GM19468 (cell line): Measurements from ENCODE around the gene RAPGEF5.
"Not testable (repeated sequence)": the region's sequence is repeated elsewhere in the genome, so short reads cannot be mapped to it uniquely, and the experiment has no call there.

Experiments
- ATAC-seq: cut with Tn5 transposase; IDR thresholded peaks from one replicate; pipeline ENCODE4 v1.9.1; 2021; ENCODE audit warnings: mild to moderate bottlenecking, moderate library complexity, moderate number of reproducible peaks; ENCODE audit not compliant: unreplicated experiment; ENCODE audit errors: extremely low read depth

Gene RAPGEF5

DNA sequence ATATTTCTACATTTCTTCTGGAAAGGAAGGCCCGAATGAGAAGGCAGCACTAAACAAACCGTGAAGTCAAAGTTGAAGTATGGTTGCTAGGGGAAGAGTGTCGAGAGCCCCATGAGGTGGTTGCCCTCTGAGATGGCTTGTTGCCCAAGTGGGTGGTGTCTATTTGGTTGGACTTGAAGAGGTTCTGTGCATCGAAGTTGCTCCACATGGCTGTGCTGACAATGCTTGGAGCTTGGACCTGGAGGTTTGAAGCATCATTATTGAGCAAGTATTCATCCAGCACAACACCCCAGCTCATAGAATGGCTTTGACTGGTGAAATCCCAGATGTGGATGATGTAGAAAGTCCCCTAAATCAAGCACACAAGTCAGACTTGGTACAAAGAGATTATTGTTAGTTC is 246.1 kb downstream of the RAPGEF5 start:
- ATAC-seq, result no peak

DNA sequence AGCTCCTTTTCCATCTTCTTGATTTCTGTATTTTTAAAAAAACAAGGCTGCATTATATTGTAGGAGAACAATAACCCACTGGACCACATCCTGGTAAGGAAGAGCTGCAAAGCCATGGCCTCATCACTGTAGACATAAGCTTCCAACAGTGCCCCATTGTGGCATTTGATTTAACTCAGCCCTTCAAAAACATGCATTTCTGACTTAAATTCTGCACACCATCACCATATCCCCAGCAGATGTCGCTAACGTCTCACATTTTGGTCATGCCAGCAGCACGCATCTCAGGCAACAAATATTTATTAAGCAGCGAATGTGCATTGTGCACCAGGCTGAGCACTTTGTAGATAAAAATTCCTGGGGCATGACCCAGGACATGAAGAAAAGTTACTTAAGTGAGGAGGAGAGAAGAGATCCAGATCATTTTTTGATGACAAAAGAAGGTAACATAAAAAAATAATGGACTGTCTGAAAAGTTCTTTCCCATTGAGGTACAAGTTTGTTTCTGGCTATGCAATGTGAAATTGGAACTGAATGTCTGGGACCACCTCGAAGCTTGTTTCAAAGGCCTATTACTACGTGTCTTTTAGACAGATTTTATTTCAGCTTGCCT is 246.6 kb downstream of the RAPGEF5 start:
- ATAC-seq, result no peak

DNA sequence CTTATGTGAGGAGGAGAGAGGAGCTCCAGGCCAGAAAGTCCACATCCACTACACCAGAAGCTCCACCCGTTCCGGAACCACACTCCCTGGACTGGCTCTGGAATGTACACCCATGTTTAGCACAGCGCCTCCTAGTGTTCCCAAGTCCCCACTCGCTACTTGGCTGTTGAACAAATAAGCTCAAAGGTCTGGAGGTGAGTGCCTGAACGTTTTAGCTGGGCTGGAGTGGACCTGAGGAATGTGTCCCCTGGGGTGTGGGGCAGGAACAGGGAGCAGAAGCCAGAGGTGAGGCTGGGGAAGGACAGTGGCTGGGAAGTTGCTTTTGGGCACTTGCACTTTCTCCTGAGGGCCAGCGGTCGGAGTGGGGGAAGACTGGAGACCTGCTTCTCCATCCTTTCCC is 247.2 kb downstream of the RAPGEF5 start:
- no peak for ATAC-seq

DNA sequence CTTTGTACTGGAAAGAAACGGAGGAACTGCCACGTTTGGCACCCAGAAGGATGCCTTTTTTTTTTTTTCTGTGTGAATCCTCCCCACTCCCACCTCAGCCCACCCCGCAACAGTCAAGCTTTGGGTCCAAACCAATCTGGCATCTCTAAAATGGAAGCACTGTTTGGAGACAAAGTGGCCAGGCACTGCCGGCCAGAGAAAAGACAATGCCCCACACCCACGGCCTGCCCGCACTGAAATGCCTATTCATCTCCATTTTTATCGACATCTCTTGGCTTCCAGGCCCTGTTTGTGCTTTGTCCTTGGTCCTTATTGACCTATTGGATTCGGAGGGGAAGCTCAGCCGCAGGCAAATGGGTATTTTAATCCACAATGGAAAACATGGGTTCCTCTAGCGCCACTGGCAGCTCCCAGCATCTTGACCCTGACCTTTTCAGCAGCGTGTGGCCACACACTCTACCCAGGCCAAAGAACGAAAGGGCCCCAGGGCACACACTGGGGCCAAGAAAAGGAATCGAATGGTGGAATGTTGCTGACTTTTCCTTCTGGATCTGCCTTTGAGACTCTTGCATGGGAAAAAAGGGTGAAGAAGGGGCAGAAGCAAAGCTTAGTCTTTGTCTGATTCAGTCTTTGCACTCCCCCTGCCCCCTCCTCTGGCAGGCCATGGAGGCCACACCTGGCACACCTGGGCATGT is 248.7 kb downstream of the RAPGEF5 start:
- no peak for ATAC-seq

DNA sequence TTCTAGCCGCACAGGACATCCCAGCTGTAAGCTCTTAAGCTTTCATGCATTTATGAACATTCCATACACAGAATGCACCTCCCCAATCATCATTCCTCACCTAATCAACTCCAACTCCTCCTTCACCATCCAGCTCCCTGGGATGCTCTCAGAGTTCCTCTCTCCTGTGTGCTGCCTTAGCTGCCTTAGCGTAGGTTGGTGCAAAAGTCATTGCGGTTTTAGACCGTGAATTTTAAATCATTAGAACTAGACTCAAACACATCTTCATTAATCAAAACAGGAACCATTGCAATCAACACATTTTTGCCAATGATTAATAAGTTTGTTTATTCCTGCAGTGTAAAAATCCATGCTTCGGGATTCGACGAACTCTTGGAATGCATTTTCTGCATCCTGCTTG is 251.4 kb downstream of the RAPGEF5 start:
- ATAC-seq, result no peak

DNA sequence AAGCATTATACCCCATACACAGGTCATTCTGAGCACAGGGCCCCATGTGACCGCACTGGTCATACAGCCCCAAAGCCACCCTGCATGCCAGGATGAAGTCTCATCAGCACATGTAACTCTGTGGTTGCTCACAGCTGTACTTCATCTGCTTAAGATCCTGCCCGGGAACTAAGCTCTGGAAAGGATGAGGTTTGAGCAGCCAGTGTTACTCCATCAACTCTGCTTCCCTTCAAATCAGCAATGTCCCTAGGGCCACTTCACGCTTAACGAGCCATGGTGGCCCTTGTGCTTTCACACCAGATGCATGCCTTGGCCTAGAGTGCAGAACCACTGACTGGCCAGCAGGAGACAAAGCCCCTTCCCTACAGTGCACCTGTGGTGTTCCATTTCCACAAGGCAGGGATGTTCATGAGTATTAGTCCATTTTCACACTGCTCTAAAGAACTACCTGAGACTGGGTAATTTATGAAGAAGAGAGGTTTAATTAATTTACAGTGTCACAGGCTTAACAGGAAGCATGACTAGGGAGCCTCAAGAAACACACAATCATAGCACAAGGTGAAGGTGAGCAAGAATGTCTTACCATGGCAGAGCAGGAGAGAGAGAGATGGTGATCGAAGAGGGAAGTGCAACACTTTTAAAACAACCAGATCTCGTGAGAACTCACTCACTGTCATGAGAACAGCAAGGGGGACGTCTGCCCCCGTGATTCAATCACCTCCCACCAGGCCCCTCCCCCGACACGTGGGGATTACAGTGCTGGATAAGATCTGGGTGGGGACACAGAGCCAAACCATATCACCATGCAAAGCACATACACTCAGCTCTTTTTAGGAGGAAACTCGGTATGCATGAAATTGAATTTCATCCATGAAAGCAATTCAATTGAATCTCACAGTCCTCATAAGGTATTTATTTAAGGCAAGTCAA is 262.3 kb downstream of the RAPGEF5 start:
- no peak for ATAC-seq

DNA sequence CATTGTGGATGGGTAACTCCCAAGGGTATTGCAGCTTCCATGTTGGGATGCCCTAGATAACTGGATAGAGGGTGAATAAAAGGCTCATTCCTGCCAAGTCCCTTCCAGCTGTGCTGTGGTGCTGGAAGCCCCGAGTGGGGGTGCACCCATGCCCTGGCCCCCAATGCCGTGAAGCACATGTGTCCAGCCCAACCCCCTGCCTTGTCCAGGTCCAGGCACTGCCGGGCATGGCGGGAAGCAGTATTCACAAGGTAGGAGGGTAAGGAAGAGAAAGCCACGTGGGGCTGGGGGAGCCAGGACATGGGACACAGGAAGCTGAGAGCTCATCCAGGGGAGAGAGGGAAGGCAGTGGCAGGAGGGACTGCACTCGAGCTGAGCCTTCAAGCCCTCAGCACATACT is 263.0 kb downstream of the RAPGEF5 start:
- ATAC-seq, result no peak

DNA sequence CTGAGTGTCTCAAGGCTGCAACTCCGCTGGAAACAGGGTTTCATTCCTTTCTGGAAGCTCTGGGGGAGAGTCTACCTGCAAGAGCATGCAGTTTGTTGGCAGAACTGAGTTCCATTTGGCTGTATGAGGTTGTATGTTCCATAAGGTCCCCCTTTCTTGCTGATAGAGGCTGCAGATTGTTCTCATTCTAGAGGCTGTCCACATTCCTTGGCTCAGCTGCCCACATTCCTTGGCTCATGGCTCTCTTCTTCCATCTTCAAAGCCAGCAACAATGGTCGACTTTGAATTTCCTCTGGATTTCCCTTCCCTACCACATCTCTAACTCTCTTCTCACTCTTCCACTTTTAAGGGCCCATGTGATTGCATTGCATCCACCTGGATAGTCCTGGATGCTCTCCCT is 264.0 kb downstream of the RAPGEF5 start:
- ATAC-seq, result no peak

DNA sequence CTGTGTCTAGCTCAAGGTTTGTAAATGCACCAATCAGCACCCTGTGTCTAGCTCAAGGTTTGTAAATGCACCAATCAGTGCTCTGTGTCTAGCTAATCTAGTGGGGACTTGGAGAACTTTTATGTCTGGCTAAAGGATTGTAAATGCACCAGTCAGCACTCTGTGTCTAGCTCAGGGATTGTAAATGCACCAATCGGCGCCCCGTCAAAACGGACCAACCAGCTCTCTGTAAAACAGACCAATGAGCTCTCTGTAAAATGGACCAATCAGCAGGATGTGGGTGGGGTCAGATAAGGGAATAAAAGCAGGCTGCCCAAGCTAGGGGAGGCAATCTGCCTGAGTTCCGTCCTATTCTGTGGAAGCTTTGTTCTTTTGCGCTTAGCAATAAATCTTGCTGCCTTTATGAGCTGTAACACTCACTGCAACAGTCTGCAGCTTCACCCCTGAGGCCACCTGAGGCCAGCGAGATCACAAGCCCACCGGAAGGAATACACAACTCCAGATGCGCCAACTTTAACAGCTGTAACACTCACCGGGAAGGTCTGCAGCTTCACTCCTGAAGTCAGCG is 265.9 kb downstream of the RAPGEF5 start:
- ATAC-seq, result not testable (repeated sequence)

DNA sequence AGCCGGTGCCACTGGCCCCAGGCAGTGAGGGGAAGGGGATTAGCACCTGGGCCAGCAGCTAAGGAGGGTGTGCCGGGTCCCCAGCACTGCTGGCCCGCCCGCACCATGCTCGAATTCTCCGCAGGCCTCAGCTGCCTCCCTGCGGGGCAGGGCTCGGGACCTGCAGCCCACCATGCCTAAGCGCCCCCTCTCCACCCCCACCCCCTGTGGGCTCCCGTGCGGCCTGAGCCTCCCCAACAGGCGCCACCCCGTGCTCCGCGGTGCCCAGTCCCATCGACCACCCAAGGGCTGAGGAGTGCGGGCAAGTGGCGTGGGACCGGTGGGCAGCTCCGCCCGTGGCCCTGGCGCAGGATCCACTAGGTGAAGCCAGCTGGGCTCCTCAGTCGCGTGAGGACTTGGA is 266.4 kb downstream of the RAPGEF5 start:
- ATAC-seq, result no peak

DNA sequence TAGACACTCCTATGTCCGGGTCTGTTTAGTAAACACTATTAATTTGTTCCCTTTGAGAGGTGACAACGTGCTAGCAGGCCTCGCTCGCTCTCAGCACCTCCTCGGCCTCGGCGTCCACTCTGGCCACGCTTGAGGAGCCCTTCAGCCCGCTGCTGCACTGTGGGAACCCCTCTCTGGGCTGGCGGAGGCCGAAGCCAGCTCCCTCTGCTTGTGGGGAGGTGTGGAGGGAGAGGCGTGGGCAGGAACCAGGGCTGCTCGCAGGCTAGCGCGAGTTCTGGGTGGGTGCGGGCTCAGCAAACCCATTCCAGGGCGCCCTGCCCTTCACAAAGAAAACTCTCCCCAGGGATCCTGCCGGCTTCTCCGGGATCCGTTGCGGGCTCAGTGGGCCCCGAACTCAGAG is 266.8 kb downstream of the RAPGEF5 start:
- ATAC-seq, result no peak

DNA sequence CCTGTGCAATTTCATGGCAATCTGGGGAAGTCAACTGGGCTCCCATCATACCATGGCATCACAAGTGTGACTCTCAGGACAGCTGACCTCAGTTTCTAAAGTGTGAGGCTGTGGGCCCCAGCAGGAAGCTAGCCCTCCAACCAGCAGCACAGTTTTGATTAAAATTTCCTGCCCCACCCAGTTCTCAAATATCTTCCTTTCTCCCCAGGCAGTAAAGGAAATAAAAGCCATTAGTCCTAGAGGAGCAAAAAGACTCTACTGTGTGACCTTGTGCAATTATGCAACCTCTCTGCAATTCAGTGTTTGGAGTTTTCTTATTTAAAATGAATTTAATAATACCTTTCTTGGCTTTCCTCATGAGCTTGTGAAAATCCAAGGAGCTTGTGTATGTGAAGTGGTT is 268.1 kb downstream of the RAPGEF5 start:
- no peak for ATAC-seq

DNA sequence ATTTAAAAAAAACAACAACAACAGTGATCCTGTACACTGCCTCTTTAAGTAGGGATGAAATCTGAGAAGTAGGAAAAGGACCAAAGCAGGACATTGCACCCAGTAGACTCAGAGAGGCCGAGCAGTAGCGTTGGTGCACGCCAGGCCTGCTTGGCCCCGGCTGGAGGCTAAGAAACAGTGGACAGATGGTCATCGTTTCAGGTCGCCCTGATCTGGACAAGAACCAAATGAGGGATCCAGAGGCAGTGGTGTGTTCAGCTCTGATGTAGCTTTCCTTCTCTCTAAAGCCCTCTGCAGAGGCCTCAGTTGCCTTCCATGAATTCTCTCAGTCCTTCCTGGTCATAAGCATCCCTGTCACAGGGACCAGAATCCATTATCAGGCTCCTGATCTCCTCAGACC is 269.1 kb downstream of the RAPGEF5 start:
- ATAC-seq, result no peak

DNA sequence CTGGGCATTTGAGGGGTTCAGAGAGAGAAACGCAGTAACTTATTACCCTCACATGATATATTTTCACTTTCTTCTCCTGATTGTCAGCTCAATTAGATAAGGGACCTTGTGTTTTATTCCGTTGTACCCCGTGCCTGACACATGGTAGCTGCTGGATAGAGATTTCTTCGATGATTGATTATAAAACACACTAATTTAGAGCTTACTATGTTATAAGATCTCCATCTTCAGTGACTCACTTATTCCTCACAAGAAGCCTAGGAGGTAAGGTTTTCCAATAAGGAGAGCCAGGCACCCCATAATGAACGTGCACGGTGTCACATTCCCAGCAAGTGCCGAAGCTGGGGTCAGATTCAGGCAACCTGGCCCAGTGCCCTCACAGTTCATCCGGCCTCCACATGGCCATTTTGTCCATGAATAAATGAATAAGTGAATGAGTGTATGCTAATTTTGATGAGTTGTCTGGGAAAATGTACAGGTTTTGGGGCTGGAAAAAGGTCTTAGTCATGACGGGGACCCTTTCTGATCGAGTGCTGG is 273.2 kb downstream of the RAPGEF5 start:
- ATAC-seq, result no peak

DNA sequence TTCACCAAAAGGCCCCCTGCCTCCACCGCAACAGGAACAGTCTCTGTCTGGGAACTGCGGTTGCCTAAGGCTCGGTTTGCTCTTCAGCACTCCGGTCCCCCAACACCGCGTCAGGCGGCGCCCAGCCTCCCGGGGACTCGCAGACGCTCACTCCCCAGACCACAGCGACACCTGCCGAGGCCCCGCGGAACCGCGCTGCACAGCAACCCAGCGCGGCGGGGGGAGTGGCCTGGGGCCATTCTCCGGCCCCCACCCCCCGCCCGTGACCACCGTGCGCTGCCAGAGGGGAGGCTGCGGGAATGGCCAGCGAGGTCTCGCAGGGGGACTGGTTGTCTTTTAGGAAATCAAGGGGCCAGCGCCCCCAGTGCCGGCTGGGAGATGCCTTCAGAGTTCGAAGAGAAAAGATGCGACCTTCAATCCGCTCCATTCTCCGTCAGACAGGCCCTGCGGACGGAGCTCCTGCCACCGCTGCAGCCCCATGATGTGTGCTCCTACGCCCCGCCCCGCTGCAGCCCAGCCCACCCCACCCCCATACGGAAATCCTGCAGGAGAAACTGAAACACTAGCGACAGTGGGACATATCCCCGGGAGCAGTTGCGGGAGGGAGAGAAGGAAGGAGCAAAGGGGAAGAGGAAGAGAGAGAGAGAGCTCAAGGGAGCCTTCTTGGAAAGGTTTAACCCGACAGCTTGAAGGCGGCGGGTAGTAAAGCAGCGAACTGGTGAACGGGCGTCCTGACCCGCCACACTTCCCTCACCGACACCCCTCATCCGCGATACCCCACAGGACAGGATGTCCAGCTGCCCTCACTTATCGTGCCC is 273.9 kb downstream of the RAPGEF5 start:
- ATAC-seq, result peak; percentile 91

DNA sequence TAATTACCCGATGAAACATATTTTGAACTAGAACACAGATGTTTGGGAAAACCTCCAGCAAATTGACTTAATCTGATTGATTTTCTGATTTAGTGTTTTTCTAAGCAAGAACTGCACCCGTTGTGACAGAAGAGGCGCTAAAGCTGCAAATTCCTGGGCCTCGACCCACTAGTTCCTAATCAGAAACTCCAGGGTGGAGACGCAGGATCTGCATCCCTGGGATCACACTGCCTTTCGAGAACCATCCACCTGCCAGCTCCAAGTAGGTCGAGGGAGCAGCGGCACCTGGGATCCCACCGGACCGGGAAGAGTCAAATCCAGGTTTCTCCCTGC is 274.4 kb downstream of the RAPGEF5 start:
- no peak for ATAC-seq

DNA sequence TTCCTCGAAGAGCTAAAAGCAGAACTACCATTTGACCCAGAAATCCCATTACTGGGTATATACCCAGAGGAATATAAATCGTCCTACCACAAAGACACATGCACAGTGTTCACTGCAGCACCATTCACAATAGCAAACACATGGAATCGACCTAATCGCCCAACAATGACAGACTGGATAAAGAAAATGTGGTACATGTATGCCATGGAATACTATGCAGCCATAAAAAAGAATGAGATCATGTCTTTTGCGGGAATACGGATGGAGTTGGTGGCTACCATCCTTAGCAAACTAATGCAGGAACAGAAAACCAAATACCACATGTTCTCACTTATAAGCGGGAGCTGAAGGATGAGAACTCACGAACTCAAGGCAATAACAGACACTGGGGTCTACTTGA is 276.7 kb downstream of the RAPGEF5 start:
- not testable (repeated sequence) for ATAC-seq

DNA sequence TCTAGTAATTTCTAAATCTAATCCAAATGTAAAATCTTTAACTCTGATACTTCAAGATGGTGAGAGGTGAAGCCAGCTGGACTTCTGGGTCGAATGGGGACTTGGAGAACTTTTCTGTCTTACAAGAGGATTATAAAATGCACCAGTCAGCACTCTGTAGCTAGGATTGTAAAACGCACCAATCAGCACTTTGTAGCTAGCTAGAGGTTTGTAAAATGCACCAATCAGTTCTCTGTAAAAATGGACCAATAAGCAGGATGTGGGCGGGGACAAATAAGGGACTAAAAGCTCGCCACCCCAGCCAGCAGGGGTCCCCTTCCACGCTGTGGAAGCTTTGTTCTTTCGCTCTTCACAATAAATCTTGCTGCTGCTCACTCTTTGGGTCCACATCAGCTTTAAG is 278.1 kb downstream of the RAPGEF5 start:
- not testable (repeated sequence) for ATAC-seq

DNA sequence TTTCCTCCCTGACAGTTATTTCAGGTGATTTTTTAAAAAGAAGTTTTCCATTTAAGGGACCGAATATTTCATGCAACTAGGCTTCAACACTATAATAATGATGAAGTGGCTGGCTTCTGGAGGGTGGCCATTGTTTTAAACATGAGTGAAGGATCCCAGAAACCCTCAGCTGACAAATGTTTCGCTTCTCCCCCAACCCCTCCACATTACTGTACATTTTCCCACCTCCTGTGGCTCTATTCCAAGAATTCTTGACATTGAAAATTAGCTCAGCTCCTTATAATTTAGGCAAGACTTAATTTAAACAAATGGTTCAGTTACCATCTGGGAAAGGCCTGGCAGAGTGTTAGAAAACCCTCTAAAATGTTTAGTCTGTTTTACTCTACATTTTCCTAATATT is 281.4 kb downstream of the RAPGEF5 start:
- ATAC-seq, result no peak

DNA sequence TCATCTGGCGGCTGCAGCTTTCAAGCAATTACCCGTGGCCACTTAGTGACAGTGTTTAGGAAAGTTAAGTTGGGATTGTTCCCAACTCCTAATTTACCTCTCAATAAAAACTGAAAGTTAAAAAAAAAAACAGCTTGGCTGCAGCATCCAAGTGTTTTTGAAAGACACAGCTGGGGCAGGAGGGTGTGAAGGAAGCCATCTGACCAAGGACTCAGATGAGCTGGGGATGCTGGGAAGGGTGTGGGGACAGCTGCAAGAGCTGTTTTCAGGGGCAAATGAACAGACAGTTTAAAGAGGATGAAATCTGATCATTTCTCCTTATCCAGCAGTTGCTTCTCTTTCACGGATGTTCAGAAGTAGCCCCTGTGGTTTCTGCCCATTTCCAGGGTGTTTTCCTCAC is 282.1 kb downstream of the RAPGEF5 start:
- no peak for ATAC-seq
